Suprapubic skin (tissue), 4 donors: ENCODE measurements around the gene TUBB4B. TPM values are rescaled to one million over a fixed set of nuclear protein-coding genes. Genes with fewer than 3 reads are reported as not detected.
"Not testable (repeated sequence)": the region's sequence is repeated elsewhere in the genome, so short reads cannot be mapped to it uniquely, and the experiment has no call there.

Experiments
- DNase-seq, 2 donors: peaks; one replicate each; pipeline ENCODE4 v3.0.0-alpha.2; 2019; ENCODE audit warnings: low spot score in 2 of 2
- H3K27ac ChIP-seq: fragments of 200-600 bp; sonication (generic); one replicate; pipeline ENCODE4 v1.5.1; 2019
- H3K27me3 ChIP-seq: fragments of 200-600 bp; sonication (generic); one replicate; pipeline ENCODE4 v1.5.1; 2019
- H3K36me3 ChIP-seq: fragments of 200-600 bp; sonication (generic); one replicate; pipeline ENCODE4 v1.5.1; 2019
- H3K4me1 ChIP-seq: fragments of 200-600 bp; sonication (generic); one replicate; pipeline ENCODE4 v1.5.1; 2019
- H3K4me3 ChIP-seq: fragments of 200-600 bp; sonication (generic); one replicate; pipeline ENCODE4 v1.5.1; 2019; ENCODE audit warnings: mild to moderate bottlenecking
- H3K9me3 ChIP-seq: fragments of 200-600 bp; sonication (generic); one replicate; pipeline ENCODE4 v1.5.1; 2019
- CTCF ChIP-seq, 2 donors: fragments of 200-600 bp in 1 of 2; fragments of 450-650 bp in 1 of 2; sonication (generic) in 1 of 2; IDR thresholded peaks; one replicate each; pipeline ENCODE4 v1.5.1; 2016 to 2019; ENCODE audit warnings: antibody characterized with exemption in 2 of 2, mild to moderate bottlenecking in 1 of 2, moderate library complexity in 1 of 2
- EP300 ChIP-seq: sonication (generic); formaldehyde crosslinking; IDR thresholded peaks from one replicate; pipeline ENCODE4 v1.6.1; 2017; ENCODE audit warnings: antibody characterized with exemption
- POLR2A ChIP-seq, 2 donors: fragments of 450-650 bp; IDR thresholded peaks; one replicate each; pipeline ENCODE4 v1.6.1; 2017; ENCODE audit warnings: antibody characterized with exemption in 2 of 2, mild to moderate bottlenecking in 2 of 2, moderate library complexity in 2 of 2
- POLR2AphosphoS5 ChIP-seq, 3 donors: sonication (generic); formaldehyde crosslinking; IDR thresholded peaks; one replicate each; pipeline ENCODE4 v1.6.1; 2017; ENCODE audit warnings: antibody characterized with exemption in 3 of 3
- WGBS: methylation state at CpG from one replicate; pipeline ENCODE4 v1.1.5; 2018; 5-methylcytosine and 5-hydroxymethylcytosine counted together
- total RNA-seq, 4 donors: library from RNA; depleted of rRNA; stranded (reverse); fragments of >200 nt; gene quantifications; one replicate each; pipeline ENCODE4 v1.1.0, GENCODE V29; 2016

The TUBB4B gene
- total RNA-seq, 4 donors from 2014 or later = 225 to 708 (median 639) TPM

GRCh38 chr9:137262173-137262908 lies 21.3 kb downstream of the TUBB4B start:
- not testable (repeated sequence) for H3K4me1 ChIP-seq, H3K4me3 ChIP-seq, H3K27ac ChIP-seq, H3K9me3 ChIP-seq, H3K27me3 ChIP-seq
- peak in 1 of 2 donors; percentile 39 for TF ChIP-seq CTCF (IDR thresholded peaks at IDR 0.05)
- H3K36me3 ChIP-seq = peaks cover 48% of the 10 kb centered on the region
- peak in 1 of 2 donors; percentile 44 for DNase-seq
- 47% methylated on average over 8 of the region's 15 CpGs for WGBS

- Histone ChIP-seq H3K4me1 (peaks cover 5% of the 10 kb centered on the region), H3K27me3 (no peaks in the 10 kb centered on the region), H3K9me3 (no peaks in the 10 kb centered on the region), H3K27ac (no peak overlapping the region), H3K4me3 (no peak overlapping the region), H3K36me3 (peaks cover 49% of the 10 kb centered on the region)
- WGBS = 92% methylated on average over 24 of the region's 24 CpGs
- no peak for TF ChIP-seq EP300
- no peak for TF ChIP-seq CTCF (IDR thresholded peaks at IDR 0.05)
- no peak for TF ChIP-seq POLR2A (IDR thresholded peaks at IDR 0.05)
- TF ChIP-seq POLR2AphosphoS5 (IDR thresholded peaks at IDR 0.05) = no peak
- peak in 1 of 2 donors; percentile 64 for DNase-seq
Observed at GRCh38 chr9:137262909-137263285, 21.8 kb downstream of the TUBB4B start.

GRCh38 chr9:137263506-137263905 lies 22.4 kb downstream of the TUBB4B start:
- no peaks in the 10 kb centered on the region for H3K9me3 ChIP-seq
- peaks cover 53% of the 10 kb centered on the region for H3K36me3 ChIP-seq
- H3K27me3 ChIP-seq = no peaks in the 10 kb centered on the region
- H3K4me3 ChIP-seq = no peak overlapping the region
- H3K4me1 ChIP-seq = peaks cover 8% of the 10 kb centered on the region
- no peak overlapping the region for H3K27ac ChIP-seq
- no peak for TF ChIP-seq CTCF (IDR thresholded peaks at IDR 0.05)
- TF ChIP-seq POLR2A (IDR thresholded peaks at IDR 0.05) = no peak
- no peak for TF ChIP-seq EP300
- TF ChIP-seq POLR2AphosphoS5 (IDR thresholded peaks at IDR 0.05) = no peak
- 81% methylated on average over 10 of the region's 10 CpGs for WGBS
- no peak for DNase-seq

- 92% methylated on average over 21 of the region's 22 CpGs for WGBS
- DNase-seq = no peak
- H3K36me3 ChIP-seq = peaks cover 55% of the 10 kb centered on the region
Observed at GRCh38 chr9:137264067-137264466, 23.0 kb downstream of the TUBB4B start.

More at GRCh38 chr9:137264067-137264466, 23.0 kb downstream of the TUBB4B start:
- Histone ChIP-seq H3K4me3 (no peak overlapping the region), H3K4me1 (peaks cover 14% of the 10 kb centered on the region), H3K9me3 (no peaks in the 10 kb centered on the region), H3K27me3 (no peaks in the 10 kb centered on the region), H3K27ac (no peak overlapping the region)
- TF ChIP-seq CTCF (IDR thresholded peaks at IDR 0.05) = no peak
- no peak for TF ChIP-seq POLR2AphosphoS5 (IDR thresholded peaks at IDR 0.05)
- TF ChIP-seq EP300 = no peak
- TF ChIP-seq POLR2A (IDR thresholded peaks at IDR 0.05) = no peak
